ENCODE measurements around the gene NMNAT3.

- TF ChIP-seq RCOR1 (IDR thresholded peaks at IDR 0.05; ENCODE audit: low read depth, low read length), result no peak
- TF ChIP-seq SMC3 (IDR thresholded peaks at IDR 0.05), result no peak
- no peak for TF ChIP-seq JUN (IDR thresholded peaks at IDR 0.05)
- TF ChIP-seq, protein P1, sequence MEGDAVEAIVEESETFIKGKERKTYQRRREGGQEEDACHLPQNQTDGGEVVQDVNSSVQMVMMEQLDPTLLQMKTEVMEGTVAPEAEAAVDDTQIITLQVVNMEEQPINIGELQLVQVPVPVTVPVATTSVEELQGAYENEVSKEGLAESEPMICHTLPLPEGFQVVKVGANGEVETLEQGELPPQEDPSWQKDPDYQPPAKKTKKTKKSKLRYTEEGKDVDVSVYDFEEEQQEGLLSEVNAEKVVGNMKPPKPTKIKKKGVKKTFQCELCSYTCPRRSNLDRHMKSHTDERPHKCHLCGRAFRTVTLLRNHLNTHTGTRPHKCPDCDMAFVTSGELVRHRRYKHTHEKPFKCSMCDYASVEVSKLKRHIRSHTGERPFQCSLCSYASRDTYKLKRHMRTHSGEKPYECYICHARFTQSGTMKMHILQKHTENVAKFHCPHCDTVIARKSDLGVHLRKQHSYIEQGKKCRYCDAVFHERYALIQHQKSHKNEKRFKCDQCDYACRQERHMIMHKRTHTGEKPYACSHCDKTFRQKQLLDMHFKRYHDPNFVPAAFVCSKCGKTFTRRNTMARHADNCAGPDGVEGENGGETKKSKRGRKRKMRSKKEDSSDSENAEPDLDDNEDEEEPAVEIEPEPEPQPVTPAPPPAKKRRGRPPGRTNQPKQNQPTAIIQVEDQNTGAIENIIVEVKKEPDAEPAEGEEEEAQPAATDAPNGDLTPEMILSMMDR (IDR thresholded peaks at IDR 0.05), result no peak
- no peak for TF ChIP-seq RFX5 (IDR thresholded peaks at IDR 0.05)
- no peak for TF ChIP-seq POLR2A (IDR thresholded peaks at IDR 0.05; ENCODE audit: low read length)
- TF ChIP-seq, protein P2, sequence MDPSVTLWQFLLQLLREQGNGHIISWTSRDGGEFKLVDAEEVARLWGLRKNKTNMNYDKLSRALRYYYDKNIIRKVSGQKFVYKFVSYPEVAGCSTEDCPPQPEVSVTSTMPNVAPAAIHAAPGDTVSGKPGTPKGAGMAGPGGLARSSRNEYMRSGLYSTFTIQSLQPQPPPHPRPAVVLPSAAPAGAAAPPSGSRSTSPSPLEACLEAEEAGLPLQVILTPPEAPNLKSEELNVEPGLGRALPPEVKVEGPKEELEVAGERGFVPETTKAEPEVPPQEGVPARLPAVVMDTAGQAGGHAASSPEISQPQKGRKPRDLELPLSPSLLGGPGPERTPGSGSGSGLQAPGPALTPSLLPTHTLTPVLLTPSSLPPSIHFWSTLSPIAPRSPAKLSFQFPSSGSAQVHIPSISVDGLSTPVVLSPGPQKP (IDR thresholded peaks at IDR 0.05; ENCODE audit: low read depth, low read length), result no peak
- TF ChIP-seq FOSL2 (IDR thresholded peaks at IDR 0.05), result no peak
- no peak for TF ChIP-seq FOSL2 (CRISPR knock-in tag; IDR thresholded peaks at IDR 0.05)
- no peak for TF ChIP-seq RAD21 (conservative IDR thresholded peaks at IDR 0.05 in 1 of 2, IDR thresholded peaks at IDR 0.05 in 1 of 2)
- TF ChIP-seq ZSCAN20 (CRISPR knock-in tag; IDR thresholded peaks at IDR 0.05), result no peak
- no peak for TF ChIP-seq MAFK (IDR thresholded peaks at IDR 0.05; ENCODE audit: partially characterized antibody)
These were observed 8.9 kb upstream of the NMNAT3 start for GRCh38 chr3:139686624-139687023.

All from A549 (cell line).